ENCODE data around the gene RBM41.
"Not testable (repeated sequence)": the region's sequence is repeated elsewhere in the genome, so short reads cannot be mapped to it uniquely, and the experiment has no call there.

Gene RBM41

GRCh38 chrX:107118322-107119147, at the start of gene RBM41:
RBM41 (minus strand) TSS chrX:107118822; CDS start chrX:107118773, 49 bp downstream.
- Histone ChIP-seq H3K4me1 (peaks cover 0 to 11% (median 0%) of the 10 kb centered on the region in 4 donors), H3K4me3 (peak within 1 kb of the TSS; percentile 68 to 73), H3K27me3 (no peaks in the 10 kb centered on the region), H3K27ac (peak within 1 kb of the TSS; percentile 71 to 79), H3K9me3 (no peaks in the 10 kb centered on the region), H3K36me3 (peaks cover 6 to 23% (median 9%) of the 10 kb centered on the region in 3 donors)
- no peak for TF ChIP-seq CTCF (IDR thresholded peaks at IDR 0.05)
- peak; percentile 80 to 84 for DNase-seq
- intact Hi-C loops (cut with DNase I; ENCODE audit: low total_unique reads) = no loop called here

GRCh38 chrX:107168257-107168656, 49.6 kb upstream of the RBM41 start:
- no peak overlapping the region for H3K27ac ChIP-seq

GRCh38 chrX:107167163-107167921, 48.7 kb upstream of the RBM41 start:
- no peak for DNase-seq
- Histone ChIP-seq H3K4me1 (no peaks in the 10 kb centered on the region), H3K27me3 (no peaks in the 10 kb centered on the region), H3K4me3 (no peak overlapping the region), H3K9me3 (no peaks in the 10 kb centered on the region), H3K27ac (no peak overlapping the region), H3K36me3 (no peaks in the 10 kb centered on the region)
- intact Hi-C loops (cut with DNase I; ENCODE audit: low total_unique reads) = no loop called here
- TF ChIP-seq CTCF (IDR thresholded peaks at IDR 0.05) = no peak

More at GRCh38 chrX:107168257-107168656, 49.6 kb upstream of the RBM41 start:
- no peak for DNase-seq
- no peaks in the 10 kb centered on the region for H3K36me3 ChIP-seq
- no peak overlapping the region for H3K4me3 ChIP-seq
- H3K27me3 ChIP-seq = no peaks in the 10 kb centered on the region
- TF ChIP-seq CTCF (IDR thresholded peaks at IDR 0.05) = no peak
- no peaks in the 10 kb centered on the region for H3K4me1 ChIP-seq
- no peaks in the 10 kb centered on the region for H3K9me3 ChIP-seq
- intact Hi-C loops (cut with DNase I; ENCODE audit: low total_unique reads) = no loop called here

GRCh38 chrX:107157618-107158017, 39.0 kb upstream of the RBM41 start:
- H3K27me3 ChIP-seq; H3K4me3 ChIP-seq; H3K27ac ChIP-seq; H3K36me3 ChIP-seq; DNase-seq; intact Hi-C loops (cut with DNase I; ENCODE audit: low total_unique reads); H3K9me3 ChIP-seq; H3K4me1 ChIP-seq: not testable (repeated sequence)

- H3K36me3 ChIP-seq; DNase-seq; H3K4me1 ChIP-seq; intact Hi-C loops (cut with DNase I; ENCODE audit: low total_unique reads); H3K27me3 ChIP-seq; H3K9me3 ChIP-seq; H3K4me3 ChIP-seq; H3K27ac ChIP-seq: not testable (repeated sequence)
Observed at GRCh38 chrX:107155621-107156430, 37.2 kb upstream of the RBM41 start.

- Histone ChIP-seq H3K4me1 (no peaks in the 10 kb centered on the region), H3K27me3 (no peaks in the 10 kb centered on the region), H3K36me3 (no peaks in the 10 kb centered on the region), H3K4me3 (no peak overlapping the region), H3K9me3 (no peaks in the 10 kb centered on the region), H3K27ac (no peak overlapping the region)
- TF ChIP-seq CTCF (IDR thresholded peaks at IDR 0.05) = no peak
- no peak for DNase-seq
- intact Hi-C loops (cut with DNase I; ENCODE audit: low total_unique reads) = no loop called here
Observed at GRCh38 chrX:107154787-107155620, 36.4 kb upstream of the RBM41 start.
